ENCODE data around the gene BCAS3.
"Not testable (repeated sequence)": the region's sequence is repeated elsewhere in the genome, so short reads cannot be mapped to it uniquely, and the experiment has no call there.

BCAS3 gene

DNA sequence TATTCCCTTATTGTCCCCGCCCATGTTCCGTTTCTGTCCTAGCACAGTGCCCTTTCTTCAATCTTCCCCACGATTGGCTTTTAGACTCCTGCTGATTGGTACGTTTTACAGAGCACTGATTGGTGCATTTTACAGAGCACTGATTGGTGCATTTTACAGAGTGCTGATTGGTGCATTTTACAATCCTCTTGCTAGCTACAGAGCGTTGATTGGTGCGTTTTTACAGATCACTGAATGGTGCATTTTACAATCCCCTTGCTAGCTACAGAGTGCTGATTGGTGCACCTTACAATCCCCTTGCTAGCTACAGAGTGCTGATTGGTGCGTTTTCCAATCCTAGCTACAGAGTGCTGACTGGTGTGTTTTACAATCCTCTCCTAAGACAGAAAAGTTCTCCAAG, 3.0 kb upstream of the BCAS3 start:
- not testable (repeated sequence) for DNase-seq (ENCODE audit: low read depth in 1 of 2, low spot score in 1 of 2)

DNA sequence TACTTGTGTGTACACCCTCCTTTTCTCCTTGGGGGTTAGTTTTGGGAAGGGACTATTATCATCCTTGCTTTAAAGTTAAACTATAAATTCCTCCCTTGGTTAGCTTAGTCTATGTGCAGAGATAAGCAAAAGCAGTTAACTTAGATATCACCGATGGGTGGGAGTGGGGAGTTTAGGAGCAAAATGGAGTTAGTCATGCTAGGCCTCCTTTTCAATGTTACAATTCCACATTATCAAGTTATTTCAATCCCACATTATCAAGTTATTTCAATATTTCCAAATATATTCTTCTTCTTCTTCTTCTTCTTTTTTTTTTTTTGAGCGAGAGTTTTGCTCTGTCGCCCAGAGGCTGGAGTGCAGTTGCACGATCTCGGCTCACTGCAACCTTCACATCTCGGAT, 1.7 kb upstream of the BCAS3 start:
- DNase-seq (ENCODE audit: low read depth in 1 of 2, low spot score in 1 of 2), result no peak

DNA sequence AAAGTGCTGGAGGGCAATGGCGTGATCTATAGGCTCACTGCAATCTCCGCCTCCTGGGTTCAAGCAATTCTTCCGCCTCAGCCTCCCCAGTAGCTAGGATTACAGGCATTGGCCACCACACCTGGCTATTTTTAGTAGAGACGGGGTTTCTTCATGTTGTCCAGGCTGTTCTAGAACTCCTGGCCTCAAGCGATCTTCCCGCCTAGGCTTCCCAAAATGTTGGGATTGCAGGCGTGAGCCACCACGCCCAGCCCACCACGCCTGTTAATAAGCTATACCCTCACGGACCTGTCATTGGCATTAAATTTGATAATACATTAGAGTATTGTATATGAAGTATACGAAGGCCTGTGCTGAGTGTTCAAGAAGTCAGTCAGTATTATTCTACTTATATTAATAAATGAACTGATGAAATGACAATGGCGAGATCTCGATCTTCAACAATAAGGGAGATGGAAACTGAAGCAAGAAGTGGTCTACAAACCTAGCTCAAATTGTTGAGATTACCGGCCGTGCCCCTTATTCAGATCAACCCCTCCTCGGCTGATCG, 818 bp upstream of the BCAS3 start:
- no peak for DNase-seq (ENCODE audit: low read depth in 1 of 2, low spot score in 1 of 2)

DNA sequence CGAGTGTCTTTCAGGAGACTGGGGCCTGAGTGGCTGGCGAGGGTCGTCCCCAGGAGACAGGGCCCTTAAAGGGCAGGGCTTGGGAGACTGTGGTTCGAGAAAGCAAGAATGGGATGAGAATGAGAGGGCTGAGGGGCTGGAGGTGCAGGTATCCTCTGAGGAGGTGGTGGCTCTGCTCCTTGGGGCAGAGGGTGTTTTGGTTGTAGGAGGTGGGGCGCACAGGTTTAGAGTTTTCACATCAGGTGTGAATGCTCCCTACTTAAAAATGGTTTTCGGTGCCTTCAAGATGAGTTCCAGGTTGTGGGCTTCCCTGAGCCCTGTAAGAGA, 430 bp downstream of the BCAS3 start:
- no peak for DNase-seq (ENCODE audit: low read depth in 1 of 2, low spot score in 1 of 2)

DNA sequence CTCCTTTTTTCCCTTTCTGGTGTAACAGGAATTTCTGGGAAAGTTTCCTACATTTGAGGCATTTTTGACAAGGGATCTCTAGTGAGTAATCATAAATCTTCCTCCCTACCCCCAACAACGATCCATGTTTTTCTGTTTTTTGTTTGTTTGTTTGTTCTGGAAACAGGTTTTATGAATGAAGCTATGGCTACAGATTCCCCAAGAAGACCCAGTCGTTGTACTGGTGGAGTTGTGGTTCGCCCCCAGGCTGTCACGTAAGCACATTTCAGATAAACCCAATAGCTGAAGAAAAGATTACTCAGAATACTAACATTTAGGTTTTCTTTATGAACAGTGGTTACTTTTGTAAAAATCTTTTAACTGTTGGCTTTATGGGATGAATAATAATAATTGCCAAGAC, 1.6 kb downstream of the BCAS3 start:
- no peak for DNase-seq (ENCODE audit: low read depth in 1 of 2, low spot score in 1 of 2)

DNA sequence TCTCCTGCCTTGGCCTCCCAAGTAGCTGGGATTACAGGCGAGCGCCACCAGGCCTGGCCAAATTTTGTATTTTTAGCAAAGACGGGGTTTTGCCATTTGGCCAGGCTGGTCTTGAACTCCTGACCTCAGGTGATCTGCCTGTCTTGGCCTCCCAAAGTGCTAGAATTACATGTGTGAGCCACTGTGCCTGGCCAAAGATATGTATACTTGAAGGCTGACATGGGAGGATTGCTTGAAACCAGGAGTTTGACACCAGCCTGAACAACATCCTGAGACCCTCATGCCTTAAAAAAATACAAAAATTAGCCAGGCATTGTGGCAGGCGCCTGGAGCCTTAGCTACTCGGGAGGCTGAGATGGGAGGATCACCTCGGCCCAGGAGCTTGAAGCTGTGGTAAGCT, 3.1 kb downstream of the BCAS3 start:
- DNase-seq (ENCODE audit: low read depth in 1 of 2, low spot score in 1 of 2), result no peak

DNA sequence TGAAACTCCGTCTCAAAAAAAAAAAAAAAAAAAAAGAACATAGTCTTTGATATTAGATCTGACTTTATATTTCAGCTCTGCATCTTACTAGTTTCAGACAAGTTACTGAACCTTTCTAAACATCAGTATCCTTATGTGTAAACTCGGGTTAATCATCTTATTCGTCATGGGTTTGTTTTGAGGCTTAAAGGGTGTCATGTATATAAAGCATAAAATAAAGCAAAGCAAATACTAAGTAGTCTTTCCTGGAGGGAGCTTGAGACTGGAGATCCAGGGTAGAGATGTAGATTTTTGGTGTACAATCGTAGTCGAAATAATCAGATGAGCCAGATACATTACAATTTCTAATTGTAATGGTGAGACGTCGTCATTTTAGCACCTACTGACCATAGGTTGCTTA, 7.8 kb downstream of the BCAS3 start:
- DNase-seq (ENCODE audit: low read depth in 1 of 2, low spot score in 1 of 2), result no peak

DNA sequence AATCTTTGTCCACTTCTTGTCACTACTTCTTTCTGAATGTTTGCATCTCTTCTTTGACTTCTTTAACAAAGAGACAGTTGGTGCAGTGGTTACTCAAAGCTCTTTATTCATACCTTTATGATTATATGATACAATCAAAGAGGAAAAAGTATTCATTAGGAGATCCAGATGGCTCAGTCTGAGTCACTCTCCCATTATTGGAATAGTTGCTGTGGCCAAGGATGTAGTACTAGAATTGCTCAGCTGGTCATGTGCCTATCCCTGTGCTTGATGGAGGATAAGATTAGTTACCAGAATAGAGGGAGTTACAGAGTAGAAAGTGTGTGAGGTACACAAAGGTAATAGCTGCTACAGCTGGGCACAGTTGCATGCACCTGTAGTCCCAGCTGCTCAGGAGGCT, 18.3 kb downstream of the BCAS3 start:
- DNase-seq (ENCODE audit: low read depth in 1 of 2, low spot score in 1 of 2), result no peak

DNA sequence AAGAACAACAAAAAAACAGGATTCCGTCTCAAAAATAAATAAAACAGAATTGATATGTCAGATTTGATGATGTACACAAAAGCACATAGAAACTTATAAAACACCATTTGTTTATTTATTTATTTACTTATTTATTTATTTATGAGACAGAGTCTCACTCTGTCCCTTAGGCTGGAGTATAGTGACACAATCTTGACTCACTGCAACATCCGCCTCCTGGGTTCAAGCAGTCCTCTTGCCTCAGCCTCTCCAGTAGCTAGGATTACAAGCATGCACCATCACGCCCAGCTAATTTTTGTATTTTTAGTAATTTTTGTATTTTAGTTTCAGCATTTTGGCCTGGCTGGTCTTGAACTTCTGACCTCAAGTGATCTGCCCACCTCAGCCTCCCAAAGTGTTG, 21.4 kb downstream of the BCAS3 start:
- DNase-seq (ENCODE audit: low read depth in 1 of 2, low spot score in 1 of 2), result no peak

DNA sequence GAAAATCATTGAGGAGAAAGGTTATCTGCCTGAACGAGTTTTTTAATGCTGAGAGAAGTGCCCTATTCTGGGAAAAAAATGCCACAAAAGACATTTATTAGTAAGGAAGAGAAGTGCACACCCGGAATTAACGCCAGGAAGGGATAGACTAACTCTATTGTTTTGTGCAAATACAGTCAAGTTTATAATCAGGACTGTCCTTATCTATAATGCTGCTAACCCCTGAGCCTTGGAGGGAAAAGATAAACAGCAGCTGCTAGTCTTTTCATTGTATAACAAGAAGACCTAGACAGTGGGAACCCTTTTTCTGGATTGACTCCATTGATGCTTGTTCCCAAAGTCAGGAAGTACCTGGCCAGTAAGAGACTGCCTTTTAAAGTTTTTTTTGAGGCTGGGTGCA, 26.5 kb downstream of the BCAS3 start:
- DNase-seq (ENCODE audit: low read depth in 1 of 2, low spot score in 1 of 2), result no peak

DNA sequence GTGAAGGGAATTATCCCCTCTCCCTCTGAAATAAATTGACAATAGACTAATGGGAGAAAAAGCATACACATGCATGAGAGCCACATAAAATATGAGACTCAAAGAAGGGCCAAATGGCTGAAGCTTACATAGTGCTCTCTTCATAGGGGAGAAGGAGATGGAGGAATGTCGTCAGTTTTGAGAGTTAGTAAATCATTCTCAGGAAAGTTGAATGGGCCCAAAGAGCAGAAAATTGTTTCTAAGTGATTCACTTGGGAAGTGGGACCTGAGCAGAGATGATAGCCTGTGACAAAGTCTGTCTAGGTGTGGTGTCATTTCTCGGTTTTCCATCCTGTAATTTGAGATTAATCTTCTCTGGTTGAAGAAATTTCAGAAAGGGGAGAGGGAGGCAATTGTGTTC, 35.0 kb downstream of the BCAS3 start:
- DNase-seq (ENCODE audit: low read depth in 1 of 2, low spot score in 1 of 2), result no peak

DNA sequence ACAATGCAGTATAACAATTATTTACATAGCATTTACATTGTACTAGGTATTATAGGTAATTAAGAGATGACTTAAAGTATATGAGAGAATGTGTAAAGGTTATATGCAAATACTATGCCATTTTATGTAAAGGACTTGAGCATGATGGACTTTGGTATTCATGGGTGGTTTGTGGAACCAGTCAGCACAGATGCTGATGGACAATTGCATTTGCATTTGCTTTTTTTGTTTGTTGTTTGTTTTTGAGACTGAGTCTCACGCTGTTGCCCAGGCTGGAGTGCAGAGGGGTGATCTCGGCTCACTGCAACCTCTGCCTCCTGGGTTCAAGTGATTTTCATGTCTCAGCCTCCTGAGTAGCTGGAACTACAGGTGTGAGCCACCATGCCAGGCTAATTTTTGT, 36.0 kb downstream of the BCAS3 start:
- DNase-seq (ENCODE audit: low read depth in 1 of 2, low spot score in 1 of 2), result no peak

DNA sequence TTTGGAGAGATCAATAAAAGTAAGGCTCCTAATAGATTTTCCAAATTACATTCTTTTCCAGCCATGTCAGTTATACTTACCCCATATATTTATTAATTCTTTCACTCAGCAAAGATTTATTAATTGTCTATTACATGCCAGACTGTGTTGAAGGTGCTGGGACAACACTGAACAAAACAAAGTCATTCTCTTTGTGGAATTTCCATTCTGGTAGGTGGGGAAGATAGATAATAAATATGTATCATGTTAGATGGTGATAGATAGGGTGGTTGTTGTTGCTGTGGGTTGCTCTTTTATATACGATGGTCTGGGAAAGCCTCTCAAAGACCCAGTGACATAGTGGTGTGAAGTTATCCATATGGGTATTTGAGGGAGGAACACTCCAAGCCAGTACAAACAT, 39.1 kb downstream of the BCAS3 start:
- DNase-seq (ENCODE audit: low read depth in 1 of 2, low spot score in 1 of 2), result no peak

DNA sequence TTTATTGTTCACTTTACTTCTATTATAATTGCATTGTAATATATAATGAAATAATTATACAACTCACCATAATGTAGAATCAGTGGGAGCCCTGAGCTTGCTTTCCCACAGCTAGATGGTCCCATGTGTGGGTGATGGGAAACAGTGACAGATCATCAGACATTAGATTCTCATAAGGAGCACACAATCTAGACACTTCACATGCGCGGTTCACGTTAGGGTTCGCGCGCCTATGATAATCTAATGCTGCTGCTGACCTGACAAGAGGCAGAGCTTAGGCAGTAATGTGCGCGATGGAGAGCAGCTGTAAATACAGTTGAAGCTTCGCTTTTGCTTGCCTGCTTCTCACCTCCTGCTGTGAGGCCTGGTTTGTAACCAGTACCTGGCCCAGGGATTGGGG, 40.2 kb downstream of the BCAS3 start:
- DNase-seq (ENCODE audit: low read depth in 1 of 2, low spot score in 1 of 2), result no peak

DNA sequence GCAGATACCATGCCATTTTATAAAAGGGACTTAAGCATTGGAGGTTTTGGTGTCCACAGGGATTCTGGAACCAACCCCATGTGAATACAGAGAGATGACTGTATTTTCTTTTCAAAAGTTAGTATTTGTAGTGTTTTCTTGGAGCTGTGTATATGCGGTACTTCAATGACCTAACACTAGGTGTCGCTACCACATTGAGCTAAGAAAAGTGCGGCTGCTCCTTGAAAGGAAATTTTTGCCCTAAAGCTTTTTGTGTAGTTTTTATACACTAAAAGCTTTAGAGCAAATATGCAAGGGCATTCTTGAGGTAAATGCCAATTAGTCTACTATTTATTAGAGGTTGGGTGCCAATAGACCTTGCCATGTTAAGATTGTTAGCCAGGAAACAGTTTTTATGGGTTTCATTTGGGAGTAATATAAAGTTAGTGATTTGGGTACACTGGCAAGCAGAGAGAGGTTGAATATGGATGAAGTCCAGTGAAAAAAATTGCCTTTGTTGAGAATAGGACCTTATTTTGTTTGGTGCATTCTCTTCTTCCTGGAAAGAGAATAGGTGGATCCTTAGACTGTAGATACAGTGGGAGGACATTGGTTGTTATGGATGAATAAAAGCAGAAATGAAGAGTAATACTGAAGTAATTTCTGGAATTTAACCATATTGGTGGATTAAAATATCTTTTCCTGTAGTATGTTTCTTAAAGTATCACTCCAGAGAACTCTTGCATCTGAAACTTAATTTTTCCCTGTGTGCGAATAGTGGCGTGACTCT, 43.3 kb downstream of the BCAS3 start:
- peak in 1 of 2 donors; percentile 1 for DNase-seq (ENCODE audit: low read depth in 1 of 2, low spot score in 1 of 2)

DNA sequence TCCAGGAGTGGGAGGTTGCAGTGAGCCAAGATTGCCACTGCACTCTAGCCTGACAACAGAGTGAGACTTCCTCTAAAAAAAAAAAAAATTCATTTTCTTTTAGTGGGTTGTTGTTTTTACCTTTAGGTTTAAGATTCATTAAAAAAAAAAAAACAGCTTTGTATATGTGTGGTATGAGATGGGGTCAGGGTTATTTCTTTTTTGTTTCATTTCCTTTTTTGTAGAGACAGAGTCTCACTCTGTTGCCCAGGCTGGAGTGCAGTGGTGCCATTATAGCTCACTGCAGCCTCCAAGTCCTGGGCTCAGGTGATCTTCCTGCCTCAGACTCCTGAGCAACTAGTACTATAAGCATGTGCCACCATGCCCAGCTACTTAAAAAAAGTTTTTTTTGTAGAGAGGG, 47.0 kb downstream of the BCAS3 start:
- no peak for DNase-seq (ENCODE audit: low read depth in 1 of 2, low spot score in 1 of 2)

DNA sequence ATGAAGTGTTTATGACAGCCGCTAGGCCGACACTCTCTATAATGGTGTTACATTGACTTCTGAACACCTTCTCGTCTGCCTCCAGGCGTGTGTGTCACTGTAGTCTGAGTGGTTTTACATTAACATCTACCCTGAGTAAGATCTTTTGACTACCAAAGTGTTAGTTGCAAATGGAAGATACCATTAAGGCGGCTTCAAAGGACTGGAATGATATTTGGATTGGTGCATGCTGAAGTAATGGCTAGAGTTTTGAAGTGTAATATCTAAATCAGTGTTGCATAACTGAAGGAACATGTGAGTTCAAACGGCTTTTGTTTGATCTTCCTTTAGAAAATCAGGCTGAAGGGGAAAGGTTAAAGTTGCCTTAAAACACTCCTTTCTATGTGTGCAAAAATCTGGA, 52.2 kb downstream of the BCAS3 start:
- no peak for DNase-seq (ENCODE audit: low read depth in 1 of 2, low spot score in 1 of 2)

DNA sequence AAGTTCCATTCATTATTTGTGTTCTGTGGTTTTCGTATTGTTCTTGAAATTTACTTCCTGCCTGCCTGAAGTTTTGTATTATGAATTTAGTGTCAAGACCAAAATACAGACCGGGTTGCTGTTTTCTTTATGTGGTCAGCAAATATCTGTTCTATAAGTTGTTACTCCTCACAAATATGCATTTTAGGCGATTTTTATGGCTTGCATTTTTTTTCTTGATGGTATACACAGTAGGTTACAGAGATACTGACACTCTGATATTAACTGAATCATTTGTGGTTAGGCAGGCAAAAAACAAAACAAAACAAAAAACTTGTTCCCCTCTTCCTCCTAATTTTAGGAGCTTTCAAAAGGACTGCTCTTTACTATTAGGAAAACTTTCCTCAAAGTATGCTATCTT, 52.6 kb downstream of the BCAS3 start:
- no peak for DNase-seq (ENCODE audit: low read depth in 1 of 2, low spot score in 1 of 2)

DNA sequence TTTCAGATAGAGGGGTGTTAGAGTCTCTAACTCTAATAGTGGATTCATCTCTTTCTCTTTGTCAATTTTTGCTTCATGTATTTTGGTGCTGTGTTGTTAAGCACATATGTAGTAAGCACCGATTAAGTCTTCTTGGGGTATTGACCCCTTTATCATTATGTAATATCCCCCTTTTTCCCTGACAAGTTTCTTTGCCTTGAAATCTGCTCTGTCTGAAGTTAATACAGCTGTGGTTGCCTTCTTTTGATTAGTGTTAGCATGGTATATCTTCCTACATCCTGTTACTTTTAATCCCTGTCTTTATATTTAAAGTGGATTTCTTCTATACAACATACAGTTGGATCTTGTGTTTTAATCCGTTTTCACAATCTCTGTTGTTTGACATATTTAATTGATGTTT, 60.6 kb downstream of the BCAS3 start:
- DNase-seq (ENCODE audit: low read depth in 1 of 2, low spot score in 1 of 2), result no peak

DNA sequence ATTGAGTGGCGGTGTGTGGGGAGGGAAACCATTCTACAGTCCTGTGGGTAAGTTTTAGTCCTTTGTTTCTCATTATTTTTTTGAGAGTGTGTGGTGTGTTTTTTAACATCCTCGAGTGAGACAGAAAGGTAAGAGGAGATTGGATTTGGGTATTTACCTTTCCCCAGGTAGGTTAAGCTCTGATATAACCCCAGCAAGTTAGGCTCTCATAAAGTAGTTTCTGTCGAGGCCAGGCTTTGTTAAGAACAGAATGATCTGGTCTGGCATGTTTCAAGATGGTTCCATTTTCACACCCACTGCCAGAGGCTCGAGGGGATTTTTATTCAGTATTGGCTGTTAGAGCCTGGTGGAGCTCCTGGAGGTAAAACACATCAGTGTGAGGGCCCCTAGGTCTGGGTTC, 62.9 kb downstream of the BCAS3 start:
- no peak for DNase-seq (ENCODE audit: low read depth in 1 of 2, low spot score in 1 of 2)

DNA sequence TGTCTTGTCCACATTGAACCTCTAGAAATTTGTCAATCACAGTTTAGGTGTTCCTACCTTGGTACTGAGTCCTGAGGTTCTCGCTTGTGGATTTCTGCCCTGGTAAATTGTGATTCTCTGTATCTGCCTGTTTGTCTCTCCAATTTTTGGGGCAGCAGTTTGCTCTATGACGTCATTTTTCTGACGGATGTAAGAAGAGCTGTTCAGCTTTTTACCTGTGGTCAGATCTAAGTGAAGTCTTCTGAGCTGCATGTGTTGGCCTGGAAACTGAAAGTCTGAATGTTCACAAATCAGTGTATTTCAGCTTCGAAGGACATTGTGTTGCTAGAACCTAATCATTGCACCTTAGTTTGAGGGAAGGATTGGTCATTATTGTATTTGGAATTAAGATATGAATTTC, 63.4 kb downstream of the BCAS3 start:
- no peak for DNase-seq (ENCODE audit: low read depth in 1 of 2, low spot score in 1 of 2)

DNA sequence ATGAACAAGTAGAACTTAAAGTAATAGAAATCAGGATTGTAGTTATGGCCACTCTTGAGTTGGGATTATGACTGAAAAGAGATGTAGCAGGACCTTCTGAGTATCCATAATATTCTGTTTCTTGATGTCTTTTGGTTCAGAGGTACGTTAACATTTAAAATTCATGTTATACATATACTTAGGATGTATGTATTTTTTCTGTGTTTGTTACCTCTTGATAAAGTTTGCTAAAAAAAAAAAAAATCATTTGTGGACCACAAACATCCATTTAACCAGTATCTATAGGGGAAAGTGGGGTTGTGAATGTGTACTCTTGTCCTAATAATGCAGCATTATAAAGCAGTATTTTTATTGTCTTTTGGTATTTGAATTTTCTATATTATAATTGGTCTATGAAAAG, 65.6 kb downstream of the BCAS3 start:
- no peak for DNase-seq (ENCODE audit: low read depth in 1 of 2, low spot score in 1 of 2)

DNA sequence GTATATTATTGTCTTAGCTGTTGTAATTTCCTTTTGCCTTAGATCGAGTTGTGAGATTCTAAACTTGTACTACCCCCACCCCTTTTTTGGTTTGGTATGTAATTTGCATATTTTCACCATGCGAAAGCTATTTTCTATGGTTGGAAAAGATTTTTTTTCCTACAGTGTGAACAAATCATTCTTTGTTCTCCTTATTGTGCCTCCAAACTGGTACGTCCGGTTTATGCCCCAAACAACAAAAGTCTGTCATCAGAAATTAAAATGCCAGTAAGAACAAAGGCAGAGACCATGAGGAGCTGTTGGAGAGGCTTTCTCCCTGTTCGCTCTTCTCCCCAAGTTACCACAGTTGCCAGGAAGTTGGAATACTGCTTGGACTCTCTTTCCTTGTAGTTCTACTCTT, 66.1 kb downstream of the BCAS3 start:
- no peak for DNase-seq (ENCODE audit: low read depth in 1 of 2, low spot score in 1 of 2)

All from activated T-helper 1 cell treated with anti-CD3 and anti-CD28 coated beads, Interleukin-2, amount 50 U/mL, for 16 hours (primary cell).